Measurements from ENCODE around the gene MAP2K5.

GRCh38 chr15:67790610-67791319 is 248.3 kb downstream of the MAP2K5 start:
- TF ChIP-seq CTCF (IDR thresholded peaks at IDR 0.05; ENCODE audit: poor library complexity, severe bottlenecking) (no peak), EP300 (conservative IDR thresholded peaks at IDR 0.05; ENCODE audit: poor library complexity, severe bottlenecking) (no peak), POLR2AphosphoS5 (IDR thresholded peaks at IDR 0.05) (no peak), SMC3 (conservative IDR thresholded peaks at IDR 0.05; ENCODE audit: poor library complexity) (no peak), RAD21 (conservative IDR thresholded peaks at IDR 0.05) (no peak)
